GM21723 (cell line): ENCODE data around the gene HLA-DRB5.
"Not testable (repeated sequence)": the region's sequence is repeated elsewhere in the genome, so short reads cannot be mapped to it uniquely, and the experiment has no call there.

ENCODE experiments used
- ATAC-seq: cut with Tn5 transposase; IDR thresholded peaks from one replicate; pipeline ENCODE4 v1.9.1; 2021; ENCODE audit warnings: mild to moderate bottlenecking, moderate library complexity; ENCODE audit not compliant: unreplicated experiment

HLA-DRB5 gene

GRCh38 chr6:32517654-32518445 is 12.2 kb downstream of the HLA-DRB5 start:
- ATAC-seq: no peak

GRCh38 chr6:32501016-32501415 is 29.1 kb downstream of the HLA-DRB5 start:
- ATAC-seq: no peak

- ATAC-seq: no peak
Measured at GRCh38 chr6:32492351-32492750, 37.7 kb downstream of the HLA-DRB5 start.

GRCh38 chr6:32491700-32492099 is 38.4 kb downstream of the HLA-DRB5 start:
- no peak for ATAC-seq

GRCh38 chr6:32488083-32488482 is 42.0 kb downstream of the HLA-DRB5 start:
- ATAC-seq: no peak

GRCh38 chr6:32484614-32484998 is 45.5 kb downstream of the HLA-DRB5 start:
- ATAC-seq: no peak

GRCh38 chr6:32483968-32484613 is 46.0 kb downstream of the HLA-DRB5 start:
- no peak for ATAC-seq

- no peak for ATAC-seq
Measured at GRCh38 chr6:32475392-32476206, 54.5 kb downstream of the HLA-DRB5 start.

GRCh38 chr6:32473376-32474348 is 56.4 kb downstream of the HLA-DRB5 start:
- ATAC-seq: peak; percentile 95

- ATAC-seq: no peak
Measured at GRCh38 chr6:32472781-32473375, 57.2 kb downstream of the HLA-DRB5 start.

GRCh38 chr6:32467743-32468503 is 62.2 kb downstream of the HLA-DRB5 start:
- not testable (repeated sequence) for ATAC-seq
